Frontal cortex (tissue), 4 donors: ENCODE measurements around the gene RASSF1. TPM values are rescaled to one million over a fixed set of nuclear protein-coding genes. Genes with fewer than 3 reads are reported as not detected.
"Not testable (repeated sequence)": the region's sequence is repeated elsewhere in the genome, so short reads cannot be mapped to it uniquely, and the experiment has no call there.

Source experiments
- DNase-seq, 2 donors: peaks; one replicate each; pipeline ENCODE4 v3.0.0; 2012; ENCODE audit warnings: low spot score in 2 of 2
- FAIRE-seq: peaks from 2 replicates; lab custom pipeline; 2012; peaks lifted over from hg19 to GRCh38; lab: Jason Lieb, UNC
- total RNA-seq: library from RNA; depleted of rRNA; stranded (reverse); fragments of >200 nt; gene quantifications from one replicate; pipeline ENCODE4 v1.2.3, GENCODE V29; 2014
- donor health status: control.
- donor health status: control.
- donor health status: control.

RASSF1 gene
- total RNA-seq, 1 donor from 2014 or later: 12.6 TPM

GRCh38 chr3:50314342-50314741 is 26.3 kb downstream of the RASSF1 start:
- FAIRE-seq: no peak

GRCh38 chr3:50312041-50312440 is 28.6 kb downstream of the RASSF1 start:
- FAIRE-seq, DNase-seq: not testable (repeated sequence)

More at GRCh38 chr3:50314342-50314741, 26.3 kb downstream of the RASSF1 start:
- DNase-seq: no peak

DNA sequence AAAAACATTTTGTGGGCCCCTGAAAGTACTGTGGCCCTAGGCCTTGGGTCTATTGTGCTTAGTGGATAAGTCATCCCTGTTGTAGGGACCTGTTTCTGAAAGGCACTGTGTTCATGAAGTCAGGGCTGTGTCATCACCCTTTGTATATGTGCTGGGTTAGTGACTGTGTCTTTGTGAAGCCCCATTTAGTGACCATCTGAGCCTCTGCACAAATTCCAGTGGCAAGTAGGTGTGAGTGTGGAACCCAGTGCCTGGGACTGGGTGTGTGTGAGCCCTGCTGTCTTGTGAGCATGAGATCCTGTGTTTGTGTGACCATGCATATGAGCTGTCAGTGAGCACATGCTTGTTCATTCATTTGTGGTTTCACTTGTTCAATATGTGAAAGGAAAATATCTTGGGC is 36.0 kb downstream of the RASSF1 start:
- FAIRE-seq: no peak
- no peak for DNase-seq

DNA sequence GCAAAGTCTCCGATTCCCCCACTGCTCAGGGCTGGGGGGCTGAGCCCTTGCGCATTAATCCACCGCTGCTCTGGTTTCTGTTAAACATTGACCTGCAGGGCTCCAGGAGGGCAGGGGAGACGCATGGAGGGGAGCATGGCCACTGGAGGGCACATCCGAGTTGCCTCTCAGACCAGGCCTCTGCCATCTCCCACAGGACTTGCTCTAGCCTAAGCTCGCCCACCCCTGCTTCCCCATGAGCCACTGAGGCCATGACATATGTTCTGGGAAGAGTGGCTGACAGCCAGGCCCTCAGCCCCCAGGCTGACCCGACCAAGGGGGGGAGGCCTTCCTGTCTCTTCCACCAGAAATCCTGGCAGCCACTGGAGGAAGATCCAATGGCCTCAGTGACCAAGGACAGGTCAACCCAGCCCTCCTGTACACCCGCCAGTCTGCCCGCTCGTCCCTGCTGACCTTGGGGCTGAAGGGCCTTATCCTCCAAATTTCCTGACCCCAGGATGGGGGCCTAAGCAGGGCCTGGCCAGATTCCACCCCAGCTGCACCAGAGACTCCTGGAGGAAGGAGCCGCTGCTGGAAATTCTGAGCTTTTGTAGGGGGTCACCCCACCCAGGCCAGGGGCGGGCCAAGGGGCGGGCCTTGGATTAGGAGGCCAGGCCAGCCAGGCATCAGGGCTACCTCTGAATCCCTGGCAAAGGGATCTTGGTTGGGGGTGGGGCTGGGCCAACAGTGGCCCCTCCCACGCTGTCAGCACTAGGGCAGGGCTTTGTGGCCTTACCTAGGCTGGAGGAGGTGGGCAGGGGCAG is 37.4 kb downstream of the RASSF1 start, which contains the start of gene HYAL1:
HYAL1 (minus strand) TSS at position 562 of the 803 bp plus-strand sequence. CDS start 618 bp downstream, outside the sequence.
- no peak for FAIRE-seq
- no peak for DNase-seq

DNA sequence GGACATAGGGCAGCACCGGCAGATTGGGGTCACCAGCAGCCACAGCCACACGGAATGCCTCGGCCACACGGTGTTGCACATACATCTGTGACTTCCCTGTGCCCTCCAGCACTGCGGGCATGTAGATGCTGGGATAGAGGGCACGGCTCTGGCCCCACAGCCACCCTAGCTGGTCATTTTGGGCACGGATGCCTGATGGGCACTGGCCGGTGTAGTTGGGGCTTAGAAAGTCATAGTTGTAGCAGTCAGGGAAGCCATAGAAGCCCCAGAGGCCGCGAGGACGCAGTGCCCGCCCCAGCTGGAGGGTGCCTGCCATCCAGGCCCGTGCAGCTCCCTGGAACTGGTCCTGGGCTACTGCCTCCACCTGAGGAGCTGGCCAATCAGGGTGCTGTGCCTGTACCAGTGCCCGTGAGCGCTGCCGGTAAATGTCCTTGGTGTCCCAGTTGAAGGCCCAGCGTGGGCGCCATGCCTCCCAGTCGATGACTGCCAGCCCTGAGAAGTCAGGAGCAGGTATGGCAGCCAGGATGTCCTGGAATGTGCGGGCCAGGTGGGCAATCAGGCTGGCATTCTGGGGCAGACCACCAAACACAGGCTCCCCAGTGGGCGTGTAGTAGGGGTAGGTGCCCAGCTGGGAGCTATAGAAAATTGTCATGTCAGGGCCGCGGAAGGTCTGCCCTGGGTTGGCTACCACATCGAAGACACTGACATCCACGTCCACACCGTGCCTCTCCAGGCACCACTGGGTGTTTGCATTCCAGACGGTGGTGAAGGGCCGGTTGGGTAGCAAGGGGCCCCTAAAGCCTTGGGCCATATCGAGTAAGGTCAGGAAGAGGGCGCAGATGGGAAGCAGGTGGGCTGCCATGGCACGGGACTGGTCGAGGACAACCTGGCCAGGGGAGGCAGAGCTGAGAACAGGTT is 38.3 kb downstream of the RASSF1 start:
- no peak for FAIRE-seq
- no peak for DNase-seq

DNA sequence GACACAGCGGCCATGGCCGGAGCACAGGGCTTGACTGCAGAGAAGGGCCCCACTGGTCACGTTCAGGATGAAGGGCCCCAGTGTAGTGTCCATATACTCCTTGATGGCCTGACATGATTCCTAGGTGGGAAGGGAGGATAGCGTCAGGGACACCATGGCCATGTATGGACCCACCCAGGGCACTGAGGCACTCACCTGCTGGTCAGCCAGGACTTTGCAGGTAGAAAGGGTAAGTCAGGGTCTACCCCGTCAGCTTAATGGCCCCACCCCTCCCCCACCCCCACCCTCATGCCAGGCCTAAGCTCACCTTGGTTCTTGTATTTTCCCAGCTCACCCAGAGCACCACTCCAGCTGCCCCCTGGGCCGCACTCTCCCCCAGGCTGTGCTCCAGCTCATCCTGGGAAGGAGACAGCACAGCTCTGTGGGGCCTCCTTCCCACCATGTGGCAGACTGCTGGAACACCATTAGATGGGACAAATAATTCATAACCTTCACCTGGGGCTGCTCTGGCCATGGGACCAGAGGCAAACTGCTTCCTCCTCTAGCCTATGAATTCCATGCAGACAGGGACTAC is 39.9 kb downstream of the RASSF1 start:
- no peak for FAIRE-seq
- no peak for DNase-seq

DNA sequence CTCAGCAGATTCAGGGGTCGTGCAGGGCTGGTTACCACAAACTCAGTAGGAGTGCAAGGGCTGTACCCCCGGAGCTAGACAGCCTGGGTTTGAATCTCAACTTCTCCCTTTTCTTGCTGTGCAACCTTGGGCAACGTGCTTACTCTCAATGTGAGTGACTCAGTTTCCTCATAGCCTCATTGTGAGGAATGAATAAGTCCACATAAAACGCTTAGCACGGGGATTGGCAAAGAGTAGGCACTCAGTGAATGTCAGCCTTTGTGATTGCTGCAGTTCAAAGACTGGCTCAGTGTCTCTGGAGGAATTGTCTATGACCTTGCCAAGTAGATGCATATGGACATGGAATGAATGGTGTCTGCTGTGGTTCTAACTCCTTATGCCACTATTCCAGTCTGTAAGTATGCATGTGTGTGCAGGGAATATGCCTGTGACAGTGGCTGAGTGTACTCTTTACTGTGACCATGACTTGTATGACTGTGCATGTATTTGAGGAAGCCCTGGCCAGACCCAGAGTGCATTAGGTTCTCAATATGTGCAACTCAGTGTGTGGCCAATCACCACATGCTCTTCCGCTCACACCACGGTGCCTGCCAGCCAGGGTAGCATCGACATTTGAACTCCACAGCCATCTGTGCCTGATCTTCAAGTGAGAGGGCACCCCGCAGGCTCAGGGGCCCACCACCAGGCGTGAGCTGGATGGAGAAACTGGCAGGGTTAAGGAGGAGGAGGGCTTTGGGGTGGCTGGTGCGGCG is 40.5 kb downstream of the RASSF1 start:
- FAIRE-seq: no peak

DNA sequence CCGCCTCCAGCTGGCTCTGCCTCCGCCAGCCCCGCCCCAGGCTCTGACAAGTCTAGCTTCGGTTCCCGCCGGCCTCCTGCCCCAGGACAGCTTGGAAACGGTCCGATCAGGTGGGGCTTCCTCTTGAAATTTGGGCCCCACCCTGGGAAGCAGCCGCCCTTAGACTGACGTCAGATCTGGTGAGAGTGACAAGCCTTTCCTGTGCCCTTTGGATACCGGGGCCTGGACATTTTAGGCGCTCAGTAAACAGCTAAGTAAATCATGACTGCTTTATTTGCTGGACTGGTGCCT is 41.1 kb downstream of the RASSF1 start:
- DNase-seq (no peak), FAIRE-seq (no peak)

More for the DNA sequence above, 40.5 kb downstream of the RASSF1 start:
- DNase-seq: peak in 1 of 2 donors; percentile 73

DNA sequence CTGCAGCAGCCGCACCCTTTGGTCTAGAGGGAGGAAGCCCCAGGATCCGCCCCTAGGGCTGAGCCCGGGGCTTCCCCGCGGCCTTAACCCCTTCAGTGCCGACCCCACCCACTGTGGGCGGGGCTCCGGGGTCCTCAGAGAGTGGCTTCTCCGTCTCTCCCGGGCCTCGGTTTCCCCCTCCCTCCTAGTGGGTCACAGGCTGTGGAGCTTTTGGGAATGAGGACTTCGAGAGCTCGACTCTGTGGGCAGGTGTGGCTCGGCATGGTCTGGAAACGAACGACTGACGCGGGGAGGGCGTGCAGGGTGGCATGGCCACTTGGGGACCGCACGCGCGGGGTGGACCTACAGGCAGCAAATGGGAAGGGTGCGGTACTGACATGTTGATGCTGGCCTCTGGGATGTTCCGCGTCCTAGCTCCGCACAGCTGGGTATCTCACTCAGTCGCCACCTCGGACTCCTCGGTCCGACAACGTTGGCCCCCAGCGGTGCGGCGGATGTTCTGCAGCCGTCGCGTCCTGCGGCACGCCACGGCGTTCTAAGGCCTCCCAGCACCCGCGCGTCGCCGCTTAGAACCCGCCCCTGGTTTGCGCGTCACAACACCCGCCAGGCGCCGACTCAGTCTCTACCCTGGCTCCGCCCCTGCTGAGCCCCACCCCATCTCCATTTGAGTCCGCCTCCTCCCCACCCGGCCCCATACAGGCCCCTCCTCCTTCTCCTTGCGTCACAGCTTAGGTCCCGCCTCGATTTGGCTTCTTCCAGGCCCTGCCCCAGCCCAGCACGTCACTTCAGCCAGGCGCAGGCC is 41.6 kb downstream of the RASSF1 start, which contains the start of the genes HYAL3 and NAA80:
HYAL3 (minus strand) TSS at position 570 of the 802 bp plus-strand sequence. CDS start 3,803 bp downstream, outside the sequence.
NAA80 (minus strand) TSS at position 570 of the 802 bp plus-strand sequence. CDS start 1,942 bp downstream, outside the sequence.
- FAIRE-seq: peak; percentile 63
- DNase-seq: peak; percentile 98 to 99

GRCh38 chr3:50297896-50298725 is 42.5 kb downstream of the RASSF1 start:
- FAIRE-seq (no peak), DNase-seq (no peak)

- no peak for DNase-seq
- FAIRE-seq: no peak
Observed at GRCh38 chr3:50297384-50297775, 43.3 kb downstream of the RASSF1 start.

DNA sequence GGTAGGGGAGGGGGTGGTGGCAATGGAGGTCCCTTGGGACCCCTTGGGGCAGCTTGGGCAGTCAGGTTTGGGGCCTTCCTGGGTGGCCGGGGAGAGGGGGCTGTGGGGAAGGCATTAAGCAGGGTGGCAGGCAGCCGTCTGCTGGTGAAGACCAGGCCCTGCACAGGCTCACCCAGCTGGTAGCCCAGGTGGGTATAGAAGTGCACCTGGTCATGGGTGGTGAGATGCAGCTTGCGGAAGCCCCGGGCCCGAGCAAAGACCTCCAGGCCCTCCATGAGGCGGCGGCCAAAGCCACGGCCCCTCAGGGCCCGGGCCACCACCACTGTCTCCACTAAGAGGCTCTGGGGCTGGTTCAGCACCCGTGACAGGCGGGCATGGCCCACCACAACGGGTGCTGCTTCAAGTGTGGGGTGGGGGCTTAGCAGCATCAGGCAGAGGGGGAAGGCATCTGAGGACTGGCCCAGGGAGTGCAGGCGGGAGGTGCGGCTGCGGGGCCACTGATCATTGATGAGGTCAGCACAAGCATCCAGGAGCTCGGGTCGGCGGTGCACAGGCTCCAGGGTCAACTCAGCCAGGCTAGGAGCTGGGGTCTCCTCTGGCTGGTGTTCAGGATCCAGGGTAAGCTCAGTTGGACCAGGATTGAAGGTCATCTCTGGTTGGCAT is 43.8 kb downstream of the RASSF1 start:
- no peak for FAIRE-seq
- DNase-seq: no peak

DNA sequence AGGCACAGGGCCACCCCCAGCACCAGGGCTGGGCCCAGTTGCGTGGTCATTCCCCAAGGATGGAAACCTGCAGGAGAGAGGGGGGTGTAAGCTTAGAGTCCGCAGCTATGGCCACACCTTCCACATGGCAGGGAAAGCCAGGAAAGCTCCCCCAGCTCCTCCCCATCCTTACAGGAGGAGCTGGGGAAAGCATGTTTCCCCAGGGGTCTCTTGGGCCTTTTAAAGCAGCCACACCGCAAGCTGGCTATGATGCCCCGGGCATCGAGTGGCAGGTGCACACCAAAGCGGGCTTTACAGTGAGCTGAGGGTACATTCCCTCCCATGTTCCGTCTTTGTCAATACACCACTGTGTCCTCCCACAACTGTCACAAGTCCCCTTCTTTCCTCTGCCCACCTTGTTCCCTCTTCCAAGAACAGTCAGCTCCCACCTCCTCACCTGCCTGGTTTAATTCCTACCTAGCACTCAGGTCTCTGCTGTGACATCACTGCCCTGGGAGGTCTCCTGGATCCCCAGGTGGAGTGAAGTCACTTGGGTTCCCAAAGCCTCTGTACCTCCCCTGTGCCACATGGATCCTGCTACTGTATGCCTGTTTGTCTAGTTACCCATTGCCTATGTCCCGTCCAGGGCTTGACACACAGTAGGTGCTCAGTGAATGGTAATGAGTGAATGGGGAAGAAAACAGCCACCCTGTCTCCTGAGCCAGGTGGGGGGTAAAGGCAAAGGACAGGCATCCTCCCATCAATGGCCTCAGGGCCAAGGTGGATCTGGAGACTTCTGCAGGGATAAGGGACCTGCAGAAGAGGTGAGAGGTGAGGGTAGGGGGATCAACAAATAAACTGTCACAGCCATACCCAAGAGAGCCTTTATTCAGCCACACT is 44.8 kb downstream of the RASSF1 start:
- DNase-seq (no peak), FAIRE-seq (no peak)

GRCh38 chr3:50294492-50295403 is 45.9 kb downstream of the RASSF1 start:
- DNase-seq (no peak), FAIRE-seq (no peak)

DNA sequence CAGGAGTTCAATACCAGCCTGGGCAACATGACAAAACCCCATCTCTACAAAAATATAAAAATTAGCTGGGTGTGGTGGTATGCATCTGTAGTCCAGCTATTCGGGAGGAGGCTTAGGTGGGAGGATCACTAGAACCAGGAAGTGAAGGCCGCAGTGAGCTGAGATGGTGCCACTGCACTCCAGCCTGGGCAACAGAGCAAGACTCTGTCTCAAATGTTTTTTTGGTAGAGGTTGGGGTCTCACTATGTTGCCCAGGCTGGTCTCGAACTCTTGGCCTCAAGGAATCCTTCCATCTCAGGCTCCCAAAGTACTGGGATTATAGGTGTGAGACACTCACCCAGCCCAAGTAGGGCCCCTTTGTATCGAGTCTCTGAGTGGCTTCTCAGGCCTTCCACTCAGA is 46.5 kb downstream of the RASSF1 start:
- DNase-seq (no peak), FAIRE-seq (no peak)
